Neuronal stem cell (in vitro differentiated cells): ENCODE data around the gene TET3.

ENCODE experiments used
- DNase-seq: peaks from one replicate; pipeline ENCODE4 v3.0.0-alpha.2; 2013; ENCODE audit warnings: low spot score
- H2AFZ ChIP-seq: one replicate; pipeline ENCODE4 v1.6.1; 2013; ENCODE audit warnings: mild to moderate bottlenecking, low read length, inconsistent platforms
- H2AK5ac ChIP-seq: 2 replicates; pipeline ENCODE4 v1.6.1; 2013; ENCODE audit warnings: low read depth, mild to moderate bottlenecking, inconsistent platforms, low read length, moderate library complexity, mixed read lengths
- H2BK120ac ChIP-seq: 2 replicates; pipeline ENCODE4 v1.6.1; 2013; ENCODE audit warnings: low read depth, mild to moderate bottlenecking, inconsistent platforms, low read length, moderate library complexity, mixed read lengths
- H2BK12ac ChIP-seq: one replicate; pipeline ENCODE4 v1.6.1; 2013; ENCODE audit warnings: low read length, inconsistent platforms
- H2BK15ac ChIP-seq: 2 replicates; pipeline ENCODE4 v1.6.1; 2013; ENCODE audit warnings: mild to moderate bottlenecking, low read length, inconsistent platforms, mixed read lengths
- H2BK5ac ChIP-seq: one replicate; pipeline ENCODE4 v1.6.1; 2013; ENCODE audit warnings: inconsistent platforms, mild to moderate bottlenecking, low read length, moderate library complexity
- H3K14ac ChIP-seq: one replicate; pipeline ENCODE4 v1.6.1; 2013; ENCODE audit warnings: low read length, inconsistent platforms
- H3K18ac ChIP-seq: 2 replicates; pipeline ENCODE4 v1.6.1; 2013; ENCODE audit warnings: low read length, inconsistent platforms
- H3K23ac ChIP-seq: 2 replicates; pipeline ENCODE4 v1.6.1; 2013; ENCODE audit warnings: low read depth, mild to moderate bottlenecking, mixed read lengths, low read length, inconsistent platforms; ENCODE audit not compliant: poor library complexity
- H3K27ac ChIP-seq: replicated peaks from 3 replicates; pipeline ENCODE4 v1.5.1; 2013; ENCODE audit warnings: low read length, inconsistent platforms
- H3K27me3 ChIP-seq, 3 experiments: 2 replicates each; pipeline ENCODE4 v1.6.1; 2013; ENCODE audit warnings: low read length in 3 of 3, mild to moderate bottlenecking in 2 of 3, inconsistent platforms in 1 of 3, low read depth in 1 of 3, mixed read lengths in 1 of 3, moderate library complexity in 1 of 3; ENCODE audit not compliant: control insufficient read depth in 3 of 3, insufficient read depth in 3 of 3
- H3K36me3 ChIP-seq, 2 donors: replicated peaks in 1 of 2; 2 replicates each; pipeline ENCODE4 v1.6.1; 2013; ENCODE audit warnings: low read length in 2 of 2; ENCODE audit not compliant: control insufficient read depth in 2 of 2, insufficient read depth in 2 of 2
- H3K4ac ChIP-seq: 2 replicates; pipeline ENCODE4 v1.6.1; 2013; ENCODE audit warnings: inconsistent platforms, mild to moderate bottlenecking, low read length, moderate library complexity
- H3K4me1 ChIP-seq, 2 donors: 1 replicate in 1 of 2; 2 replicates in 1 of 2; pipeline ENCODE4 v1.6.1; 2013; ENCODE audit warnings: low read length in 2 of 2, low read depth in 1 of 2; ENCODE audit not compliant: control insufficient read depth in 2 of 2, insufficient read depth in 1 of 2
- H3K4me2 ChIP-seq: one replicate; pipeline ENCODE4 v1.6.1; 2013; ENCODE audit warnings: mild to moderate bottlenecking, low read length, inconsistent platforms; ENCODE audit not compliant: insufficient read depth, poor library complexity, severe bottlenecking
- H3K4me3 ChIP-seq, 2 donors: 2 replicates each; pipeline ENCODE4 v1.5.1; 2013; ENCODE audit warnings: low read length in 2 of 2, mild to moderate bottlenecking in 2 of 2, inconsistent platforms in 1 of 2, moderate library complexity in 1 of 2
- H3K79me1 ChIP-seq: one replicate; pipeline ENCODE4 v1.6.1; 2013; ENCODE audit warnings: low read depth, mild to moderate bottlenecking, inconsistent platforms, low read length, moderate library complexity
- H3K9ac ChIP-seq: one replicate; pipeline ENCODE4 v1.6.1; 2013; ENCODE audit warnings: mild to moderate bottlenecking, low read depth, low read length, inconsistent platforms; ENCODE audit not compliant: poor library complexity
- H3K9me3 ChIP-seq, 2 donors: replicated peaks in 1 of 2; 2 replicates each; pipeline versions ENCODE3 to v1.6.1; 2013; ENCODE audit warnings: low read length in 2 of 2, mild to moderate bottlenecking in 2 of 2, inconsistent platforms in 1 of 2, low read depth in 1 of 2, mixed read lengths in 1 of 2, moderate library complexity in 1 of 2; ENCODE audit not compliant: control insufficient read depth in 2 of 2, insufficient read depth in 1 of 2
- H4K8ac ChIP-seq: one replicate; pipeline ENCODE4 v1.6.1; 2013; ENCODE audit warnings: low read depth, mild to moderate bottlenecking, inconsistent platforms, low read length, moderate library complexity
- H4K91ac ChIP-seq: one replicate; pipeline ENCODE4 v1.6.1; 2013; ENCODE audit warnings: low read length, low read depth, mild to moderate bottlenecking, inconsistent platforms; ENCODE audit not compliant: poor library complexity
- WGBS, 2 donors: extraction: QIAGEN DNeasy Blood & Tissue Kit; methylation state at CpG; one replicate each; pipeline ENCODE4 v1.1.7; 2013; ENCODE audit warnings: missing lambda C conversion rate in 2 of 2, mixed read lengths in 1 of 2; ENCODE audit not compliant: insufficient read length in 2 of 2, insufficient replicate concordance in 1 of 2; ENCODE audit errors: extremely low coverage in 2 of 2; 5-methylcytosine and 5-hydroxymethylcytosine counted together

Gene TET3

GRCh38 chr2:74024216-74024615 lies 39.5 kb downstream of the TET3 start:
- Histone ChIP-seq H3K79me1 (no peaks in the 10 kb centered on the region), H3K4me1 (peaks cover 0 to 7% of the 10 kb centered on the region in 2 donors), H4K91ac (no peak overlapping the region), H2BK120ac (no peak overlapping the region), H2AK5ac (no peak overlapping the region), H3K23ac (no peak overlapping the region), H3K4me3 (peak overlapping the region in 1 of 2 donors; percentile 20), H2BK5ac (no peak overlapping the region), H2BK15ac (no peak overlapping the region), H3K18ac (no peak overlapping the region), H3K36me3 (peaks cover 0 to 16% of the 10 kb centered on the region in 2 donors), H3K27ac (no peak overlapping the region), H4K8ac (no peak overlapping the region), H3K14ac (no peak overlapping the region), H2AFZ (no peak overlapping the region), H3K27me3 (no peaks in the 10 kb centered on the region), H3K4me2 (no peak overlapping the region), H3K4ac (no peak overlapping the region), H3K9ac (no peak overlapping the region), H2BK12ac (no peak overlapping the region), H3K9me3 (peaks cover 1 to 19% of the 10 kb centered on the region in 2 donors)
- WGBS, 2 donors: no CpG with 5 or more reads among the region's 4 CpGs
- DNase-seq: no peak

GRCh38 chr2:74025971-74026612 lies 41.4 kb downstream of the TET3 start:
- no peak overlapping the region for H3K4ac ChIP-seq
- H3K18ac ChIP-seq: peak overlapping the region; percentile 11
- no peak overlapping the region for H3K27ac ChIP-seq
- no peak overlapping the region for H2BK5ac ChIP-seq
- no peak overlapping the region for H3K23ac ChIP-seq
- no peak overlapping the region for H3K9ac ChIP-seq
- H3K9me3 ChIP-seq: peaks cover 1 to 19% of the 10 kb centered on the region in 2 donors
- no peak overlapping the region for H2BK120ac ChIP-seq
- H4K8ac ChIP-seq: no peak overlapping the region
- H2AK5ac ChIP-seq: no peak overlapping the region
- H2AFZ ChIP-seq: no peak overlapping the region
- H2BK15ac ChIP-seq: no peak overlapping the region
- peaks cover 0 to 13% of the 10 kb centered on the region in 2 donors for H3K36me3 ChIP-seq
- DNase-seq: no peak
- no peaks in the 10 kb centered on the region for H3K27me3 ChIP-seq
- H3K79me1 ChIP-seq: peaks cover 2% of the 10 kb centered on the region
- no peak overlapping the region for H3K14ac ChIP-seq
- no peak overlapping the region for H4K91ac ChIP-seq
- no peak overlapping the region for H2BK12ac ChIP-seq
- peaks cover 6 to 9% of the 10 kb centered on the region in 2 donors for H3K4me1 ChIP-seq
- WGBS, 2 donors: no CpG with 5 or more reads among the region's 6 CpGs
- H3K4me2 ChIP-seq: no peak overlapping the region
- H3K4me3 ChIP-seq: no peak overlapping the region

- no peak overlapping the region for H3K4ac ChIP-seq
- H2AK5ac ChIP-seq: no peak overlapping the region
- no peak overlapping the region for H3K9ac ChIP-seq
- H3K14ac ChIP-seq: no peak overlapping the region
- H4K8ac ChIP-seq: no peak overlapping the region
- H3K18ac ChIP-seq: no peak overlapping the region
- H3K79me1 ChIP-seq: peaks cover 3% of the 10 kb centered on the region
- no peak overlapping the region for H2BK120ac ChIP-seq
- H2AFZ ChIP-seq: no peak overlapping the region
- H4K91ac ChIP-seq: no peak overlapping the region
- H3K27ac ChIP-seq: no peak overlapping the region
- H3K27me3 ChIP-seq: no peaks in the 10 kb centered on the region
- WGBS, 2 donors: no CpG with 5 or more reads among the region's 6 CpGs
- peaks cover 1 to 19% of the 10 kb centered on the region in 2 donors for H3K9me3 ChIP-seq
- peaks cover 0 to 7% of the 10 kb centered on the region in 2 donors for H3K36me3 ChIP-seq
- H2BK12ac ChIP-seq: no peak overlapping the region
- H2BK15ac ChIP-seq: no peak overlapping the region
- H3K23ac ChIP-seq: no peak overlapping the region
- no peak overlapping the region for H3K4me2 ChIP-seq
- H3K4me1 ChIP-seq: peaks cover 7 to 13% of the 10 kb centered on the region in 2 donors
- DNase-seq: no peak
- H3K4me3 ChIP-seq: no peak overlapping the region
- no peak overlapping the region for H2BK5ac ChIP-seq
Measured at GRCh38 chr2:74026687-74027241, 42.1 kb downstream of the TET3 start.

GRCh38 chr2:74027496-74027895 lies 42.8 kb downstream of the TET3 start:
- Histone ChIP-seq H3K27ac (no peak overlapping the region), H3K23ac (no peak overlapping the region), H2BK5ac (no peak overlapping the region), H2BK15ac (no peak overlapping the region), H4K91ac (no peak overlapping the region), H3K4ac (no peak overlapping the region), H3K79me1 (peaks cover 6% of the 10 kb centered on the region), H2AFZ (no peak overlapping the region), H3K18ac (no peak overlapping the region), H3K14ac (no peak overlapping the region), H3K4me1 (peaks cover 9 to 20% of the 10 kb centered on the region in 2 donors), H3K9me3 (peaks cover 1 to 19% of the 10 kb centered on the region in 2 donors), H3K36me3 (peaks cover 0 to 7% of the 10 kb centered on the region in 2 donors), H2AK5ac (no peak overlapping the region), H3K9ac (no peak overlapping the region), H2BK12ac (no peak overlapping the region), H4K8ac (no peak overlapping the region), H3K27me3 (no peaks in the 10 kb centered on the region), H3K4me3 (no peak overlapping the region), H2BK120ac (no peak overlapping the region), H3K4me2 (no peak overlapping the region)
- WGBS, 2 donors: no CpG with 5 or more reads among the region's 1 CpG
- DNase-seq: no peak
